Panc1 (cell line): ENCODE measurements around the gene TRABD2B. TPM values are rescaled to one million over a fixed set of nuclear protein-coding genes. Genes with fewer than 3 reads are reported as not detected.

Source experiments
- ATAC-seq: fragments of 200-7000 bp; cut with Tn5 transposase; 2 replicates; pipeline ENCODE4 v1.9.1; 2020; ENCODE audit warnings: mild to moderate bottlenecking, moderate library complexity
- BruUV-seq: library from RNA; stranded (reverse); fragments of 400-500 nt; replicated peaks from 2 replicates; lab custom pipeline; 2021; lab: Mats Ljungman, UMichigan
- CTCF ChIA-PET: fragments of 300-600 bp; sonication (Branson Sonifier 250); formaldehyde crosslinking; loops from one replicate; lab custom pipeline; 2022; ENCODE audit warnings: antibody characterized with exemption; lab: Charles Lee
- POLR2A ChIA-PET: fragments of 300-600 bp; sonication (Branson Sonifier 250); formaldehyde crosslinking; loops from one replicate; lab custom pipeline; 2022; ENCODE audit warnings: antibody characterized with exemption; lab: Charles Lee
- DNase-seq: peaks from one replicate; pipeline ENCODE4 v3.0.0-alpha.2; 2010; ENCODE audit warnings: low read depth, low spot score
- H3K27ac ChIP-seq: 2 replicates; pipeline ENCODE4 v1.5.1; 2011; ENCODE audit warnings: mild to moderate bottlenecking, low read length, inconsistent platforms
- H3K27me3 ChIP-seq: fragments of 200-500 bp; sonication (Bioruptor generic); 2 replicates; pipeline ENCODE4 v1.6.0; 2014; ENCODE audit warnings: low read length, inconsistent platforms; ENCODE audit not compliant: control insufficient read depth, insufficient read depth
- H3K36me3 ChIP-seq: fragments of 200-500 bp; sonication (Bioruptor generic); 2 replicates; pipeline ENCODE4 v1.5.1; 2014; ENCODE audit warnings: inconsistent platforms, mild to moderate bottlenecking, low read length, moderate library complexity; ENCODE audit not compliant: control insufficient read depth, insufficient read depth
- H3K4me1 ChIP-seq: 2 replicates; pipeline ENCODE4 v1.5.1; 2011; ENCODE audit warnings: inconsistent platforms, mild to moderate bottlenecking, low read length, moderate library complexity; ENCODE audit not compliant: control insufficient read depth, insufficient read depth
- H3K4me3 ChIP-seq, 2 experiments: 2 replicates each; pipeline ENCODE4 v1.5.1; 2011 to 2012; ENCODE audit warnings: low read depth in 2 of 2, low read length in 2 of 2, mild to moderate bottlenecking in 2 of 2, inconsistent platforms in 1 of 2, moderate library complexity in 1 of 2
- H3K9me3 ChIP-seq: fragments of 200-500 bp; sonication (Bioruptor generic); 2 replicates; pipeline ENCODE4 v1.5.1; 2014; ENCODE audit warnings: low read depth, mild to moderate bottlenecking, inconsistent platforms, low read length, moderate library complexity; ENCODE audit not compliant: control insufficient read depth, insufficient read depth
- POLR2AphosphoS5 ChIP-seq: IDR thresholded peaks from 2 replicates; pipeline ENCODE4 v1.6.1; 2012; ENCODE audit warnings: mild to moderate bottlenecking, low read depth, low read length, moderate library complexity
- REST ChIP-seq, 2 experiments: IDR thresholded peaks; 2 replicates each; pipeline ENCODE4 v1.6.1; 2011 to 2012; ENCODE audit warnings: low read depth in 2 of 2, control low read depth in 1 of 2, low read length in 1 of 2, mild to moderate bottlenecking in 1 of 2, moderate library complexity in 1 of 2; ENCODE audit not compliant: insufficient read depth in 1 of 2
- SIN3A ChIP-seq: IDR thresholded peaks from 2 replicates; pipeline ENCODE4 v1.6.1; 2012; ENCODE audit warnings: low read depth, mild to moderate bottlenecking, low read length, moderate library complexity, borderline replicate concordance; ENCODE audit not compliant: insufficient read depth
- TCF7L2 ChIP-seq: IDR thresholded peaks from 2 replicates; pipeline ENCODE4 v1.6.1; 2011; ENCODE audit warnings: mild to moderate bottlenecking, low read depth, low read length, inconsistent platforms
- in situ Hi-C: cut with HindIII; loops from 2 replicates; pipeline ENCODE4 v1.10.0; 2016; ENCODE audit warnings: low sequenced_read_pairs, low pct_unique_long_range_greater_than_20kb
- intact Hi-C: fragments of 100-400 bp; cut with micrococcal nuclease; formaldehyde crosslinking; loops from one replicate; pipeline ENCODE4 v1.10.0; 2022; ENCODE audit not compliant: unreplicated experiment
- total RNA-seq: library from RNA; stranded (reverse); gene quantifications from one replicate; pipeline ENCODE4 v1.2.1, GENCODE V29; 2021; ENCODE audit not compliant: unreplicated experiment
- TF ChIP-seq, protein P1 (sequence below): fragments of 450-650 bp; IDR thresholded peaks from 2 replicates; pipeline ENCODE4 v1.5.1; 2017; ENCODE audit warnings: mild to moderate bottlenecking

TRABD2B gene
- total RNA-seq, 1 experiment from 2014 or later = not detected

DNA sequence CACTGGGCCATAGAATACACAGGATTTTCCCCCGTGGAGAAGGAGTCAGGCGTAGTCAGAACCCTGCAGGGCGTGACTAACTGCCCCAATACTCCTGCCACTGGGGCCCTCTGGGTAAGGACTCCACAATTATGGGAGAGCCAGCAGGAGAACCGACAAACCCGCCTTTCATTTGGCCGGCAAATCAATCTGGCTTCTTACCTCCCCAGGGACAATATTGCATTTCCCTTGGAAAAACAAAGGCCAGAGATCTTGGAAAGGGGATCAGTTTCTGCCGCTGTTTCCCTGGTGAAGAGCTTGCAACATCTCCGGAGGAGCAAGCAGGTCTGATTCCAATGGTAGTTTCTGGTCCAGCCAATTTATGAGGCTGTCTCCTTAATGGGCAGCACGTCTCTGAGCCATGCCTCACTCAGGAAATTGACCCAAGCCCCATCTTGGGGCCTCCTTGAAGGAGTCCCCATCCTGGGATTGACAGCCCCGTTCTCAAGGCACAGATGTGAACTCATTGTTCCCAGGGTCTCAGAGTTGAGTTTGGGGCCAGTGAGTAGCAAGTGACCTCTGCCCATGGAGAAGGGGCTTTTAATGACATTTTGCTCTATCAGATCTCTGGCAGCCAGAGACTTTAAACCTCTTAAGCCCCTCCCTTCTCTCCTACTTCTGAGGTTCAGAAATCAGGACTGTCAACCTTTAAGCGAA is 4.3 kb downstream of the TRABD2B start:
- TF ChIP-seq, protein P1, sequence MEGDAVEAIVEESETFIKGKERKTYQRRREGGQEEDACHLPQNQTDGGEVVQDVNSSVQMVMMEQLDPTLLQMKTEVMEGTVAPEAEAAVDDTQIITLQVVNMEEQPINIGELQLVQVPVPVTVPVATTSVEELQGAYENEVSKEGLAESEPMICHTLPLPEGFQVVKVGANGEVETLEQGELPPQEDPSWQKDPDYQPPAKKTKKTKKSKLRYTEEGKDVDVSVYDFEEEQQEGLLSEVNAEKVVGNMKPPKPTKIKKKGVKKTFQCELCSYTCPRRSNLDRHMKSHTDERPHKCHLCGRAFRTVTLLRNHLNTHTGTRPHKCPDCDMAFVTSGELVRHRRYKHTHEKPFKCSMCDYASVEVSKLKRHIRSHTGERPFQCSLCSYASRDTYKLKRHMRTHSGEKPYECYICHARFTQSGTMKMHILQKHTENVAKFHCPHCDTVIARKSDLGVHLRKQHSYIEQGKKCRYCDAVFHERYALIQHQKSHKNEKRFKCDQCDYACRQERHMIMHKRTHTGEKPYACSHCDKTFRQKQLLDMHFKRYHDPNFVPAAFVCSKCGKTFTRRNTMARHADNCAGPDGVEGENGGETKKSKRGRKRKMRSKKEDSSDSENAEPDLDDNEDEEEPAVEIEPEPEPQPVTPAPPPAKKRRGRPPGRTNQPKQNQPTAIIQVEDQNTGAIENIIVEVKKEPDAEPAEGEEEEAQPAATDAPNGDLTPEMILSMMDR = no peak
- TF ChIP-seq POLR2AphosphoS5 (no peak), TCF7L2 (no peak), REST (IDR thresholded peaks at IDR 0.05; ENCODE audit: insufficient read depth in 1 of 2, low read depth in 2 of 2, low read length in 1 of 2) (no peak), SIN3A (no peak)
- in situ Hi-C loops (no loop called here), intact Hi-C loops (no loop called here)
- Histone ChIP-seq H3K36me3 (no peaks in the 10 kb centered on the region), H3K4me1 (no peaks in the 10 kb centered on the region), H3K9me3 (no peaks in the 10 kb centered on the region), H3K27ac (no peak overlapping the region), H3K4me3 (no peak overlapping the region), H3K27me3 (peaks cover 31% of the 10 kb centered on the region)
- BruUV-seq = no TSS peak
- ATAC-seq = no peak
- no peak for DNase-seq
- POLR2A ChIA-PET = no interaction called here
- CTCF ChIA-PET = no interaction called here

DNA sequence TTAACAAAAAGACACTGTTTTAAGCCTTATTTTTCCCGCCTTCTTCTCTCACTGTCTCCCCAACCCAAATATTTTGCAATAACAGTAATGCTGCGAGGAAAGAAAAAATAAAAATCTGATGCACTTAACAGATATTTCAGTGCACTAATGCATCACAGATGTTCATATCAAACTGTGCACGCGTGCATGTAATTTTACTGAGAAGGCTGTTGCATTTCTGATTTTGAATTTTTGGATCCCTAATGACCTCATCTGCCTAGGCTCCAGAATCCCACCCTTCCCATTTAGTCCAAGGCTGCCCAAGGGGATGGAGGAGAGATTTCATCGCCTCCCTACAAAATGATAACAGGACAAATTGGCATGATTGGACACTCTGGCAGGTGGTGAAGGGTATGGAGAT is 5.5 kb downstream of the TRABD2B start:
- POLR2A ChIA-PET = no interaction called here
- no TSS peak for BruUV-seq
- no peak for TF ChIP-seq POLR2AphosphoS5
- TF ChIP-seq SIN3A = no peak
- no peak for TF ChIP-seq TCF7L2
- TF ChIP-seq, protein P1 = no peak
- TF ChIP-seq REST (IDR thresholded peaks at IDR 0.05; ENCODE audit: insufficient read depth in 1 of 2, low read depth in 2 of 2, low read length in 1 of 2) = no peak
- intact Hi-C loops (no loop called here), in situ Hi-C loops (no loop called here)
- CTCF ChIA-PET = no interaction called here
- Histone ChIP-seq H3K36me3 (no peaks in the 10 kb centered on the region), H3K9me3 (no peaks in the 10 kb centered on the region), H3K4me3 (no peak overlapping the region), H3K27ac (no peak overlapping the region), H3K4me1 (no peaks in the 10 kb centered on the region), H3K27me3 (peaks cover 36% of the 10 kb centered on the region)
- DNase-seq (no peak), ATAC-seq (no peak)
